Endodermal cell (in vitro differentiated cells): ENCODE results near the gene IQGAP2. TPM values are rescaled to one million over a fixed set of nuclear protein-coding genes. Genes with fewer than 3 reads are reported as not detected.
A peak's percentile ranks its signal among the peaks of the same experiment; 100 is the strongest.

Source experiments
- DNase-seq: peaks from one replicate; pipeline ENCODE4 v3.0.0-alpha.2; 2017
- H3K27ac ChIP-seq: 2 replicates; pipeline ENCODE4 v1.5.1; 2013; ENCODE audit warnings: mild to moderate bottlenecking, low read depth, low read length, moderate library complexity
- H3K27me3 ChIP-seq: 2 replicates; pipeline ENCODE4 v1.6.1; 2013; ENCODE audit warnings: mild to moderate bottlenecking, low read length, moderate library complexity; ENCODE audit not compliant: insufficient read depth, control insufficient read depth, poor library complexity, severe bottlenecking
- H3K36me3 ChIP-seq: 2 replicates; pipeline ENCODE4 v1.7.0; 2013; ENCODE audit warnings: mild to moderate bottlenecking, low read length, moderate library complexity; ENCODE audit not compliant: control insufficient read depth, insufficient read depth
- H3K4me1 ChIP-seq: one replicate; pipeline ENCODE4 v1.7.0; 2013; ENCODE audit warnings: low read length; ENCODE audit not compliant: control insufficient read depth, insufficient read depth
- H3K4me3 ChIP-seq: 2 replicates; pipeline ENCODE4 v1.5.1; 2013; ENCODE audit warnings: mild to moderate bottlenecking, low read length, moderate library complexity
- H3K9ac ChIP-seq: 2 replicates; pipeline ENCODE4 v1.6.1; 2013; ENCODE audit warnings: mild to moderate bottlenecking, low read length, moderate library complexity; ENCODE audit not compliant: poor library complexity, severe bottlenecking; ENCODE audit errors: extremely low read depth
- H3K9me3 ChIP-seq: 2 replicates; pipeline ENCODE4 v1.6.1; 2013; ENCODE audit warnings: mild to moderate bottlenecking, low read length, moderate library complexity; ENCODE audit not compliant: control insufficient read depth
- H3K27ac Mint-ChIP-seq: 2 replicates; pipeline ENCODE4 v1.8.0; 2020; ENCODE audit warnings: mixed read lengths
- H3K27me3 Mint-ChIP-seq: 2 replicates; pipeline ENCODE4 v1.8.0; 2021; ENCODE audit warnings: mild to moderate bottlenecking, mixed read lengths; ENCODE audit not compliant: insufficient read depth
- H3K36me3 Mint-ChIP-seq: 2 replicates; pipeline ENCODE4 v1.8.0; 2020; ENCODE audit warnings: low read depth, mixed read lengths
- H3K4me1 Mint-ChIP-seq: 2 replicates; pipeline ENCODE4 v1.8.0; 2020; ENCODE audit warnings: mixed read lengths
- H3K4me3 Mint-ChIP-seq: 2 replicates; pipeline ENCODE4 v1.8.0; 2020; ENCODE audit warnings: mild to moderate bottlenecking, moderate library complexity, mixed read lengths
- H3K9me3 Mint-ChIP-seq: 2 replicates; pipeline ENCODE4 v1.8.0; 2020; ENCODE audit warnings: mild to moderate bottlenecking, mixed read lengths
- CTCF ChIP-seq: fragments of 200-600 bp; sonication (generic); conservative IDR thresholded peaks from 2 replicates; pipeline ENCODE4 v1.5.0; 2021; ENCODE audit warnings: antibody characterized with exemption, mild to moderate bottlenecking
- WGBS, 2 experiments: methylation state at CpG; one replicate each; pipeline versions ENCODE4 v1.1.5 to v1.1.7; 2013; ENCODE audit warnings: missing lambda C conversion rate in 2 of 2, mixed read lengths in 1 of 2; ENCODE audit not compliant: insufficient coverage in 1 of 2, insufficient read length in 1 of 2; 5-methylcytosine and 5-hydroxymethylcytosine counted together
- total RNA-seq, 2 donors: library from RNA; stranded (reverse); fragmentation: NEBNext Ultra II Directional in 1 of 2; extraction: Animal tissue kit (Norgen Biotek cat#: 25700) in 1 of 2; gene quantifications; 2 replicates in 1 of 2; 3 replicates in 1 of 2; pipeline ENCODE4 v1.2.1, GENCODE V29; 2021

IQGAP2 gene
- total RNA-seq, 2 donors from 2014 or later, result 8.3 to 19.4 TPM

GRCh38 chr5:76522103-76522935 lies 119.2 kb downstream of the IQGAP2 start:
- no peak for DNase-seq
- H3K4me1 Mint-ChIP-seq, result peaks cover 27% of the 10 kb centered on the region

GRCh38 chr5:76524101-76524835 lies 121.2 kb downstream of the IQGAP2 start:
- Histone ChIP-seq H3K4me3 (no peak overlapping the region), H3K27ac (no peak overlapping the region), H3K4me1 (no peaks in the 10 kb centered on the region), H3K36me3 (no peaks in the 10 kb centered on the region), H3K9me3 (no peaks in the 10 kb centered on the region), H3K27me3 (no peaks in the 10 kb centered on the region), H3K9ac (no peak overlapping the region)
- TF ChIP-seq CTCF, result no peak
- DNase-seq, result no peak
- Mint-ChIP-seq H3K9me3 (no peaks in the 10 kb centered on the region), H3K36me3 (no peaks in the 10 kb centered on the region), H3K4me3 (no peak overlapping the region), H3K27me3 (peaks cover 9% of the 10 kb centered on the region), H3K27ac (peak overlapping the region; percentile 15), H3K4me1 (peaks cover 33% of the 10 kb centered on the region)
- 20 to 69% methylated on average over 1 to 3 of the region's 3 CpGs for WGBS, 2 experiments

More at GRCh38 chr5:76522103-76522935, 119.2 kb downstream of the IQGAP2 start:
- 91 to 94% methylated on average over 8 to 11 of the region's 11 CpGs for WGBS, 2 experiments
- Mint-ChIP-seq H3K4me3 (no peak overlapping the region), H3K27ac (no peak overlapping the region), H3K27me3 (peaks cover 6% of the 10 kb centered on the region), H3K9me3 (peaks cover 17% of the 10 kb centered on the region), H3K36me3 (peaks cover 4% of the 10 kb centered on the region)
- Histone ChIP-seq H3K4me1 (no peaks in the 10 kb centered on the region), H3K9me3 (no peaks in the 10 kb centered on the region), H3K27ac (no peak overlapping the region), H3K4me3 (no peak overlapping the region), H3K9ac (no peak overlapping the region), H3K36me3 (no peaks in the 10 kb centered on the region), H3K27me3 (no peaks in the 10 kb centered on the region)
- no peak for TF ChIP-seq CTCF

- Mint-ChIP-seq H3K4me3 (no peak overlapping the region), H3K4me1 (peaks cover 33% of the 10 kb centered on the region), H3K9me3 (no peaks in the 10 kb centered on the region), H3K27me3 (peaks cover 9% of the 10 kb centered on the region), H3K36me3 (no peaks in the 10 kb centered on the region), H3K27ac (no peak overlapping the region)
- H3K4me1 ChIP-seq, result no peaks in the 10 kb centered on the region
- no peaks in the 10 kb centered on the region for H3K36me3 ChIP-seq
- WGBS, 2 experiments, result 17 to 63% methylated on average over 2 of the region's 2 CpGs
- H3K9ac ChIP-seq, result no peak overlapping the region
- H3K4me3 ChIP-seq, result no peak overlapping the region
- H3K9me3 ChIP-seq, result no peaks in the 10 kb centered on the region
- H3K27me3 ChIP-seq, result no peaks in the 10 kb centered on the region
- no peak overlapping the region for H3K27ac ChIP-seq
- DNase-seq, result no peak
- TF ChIP-seq CTCF, result no peak
Measured at GRCh38 chr5:76524868-76525267, 121.8 kb downstream of the IQGAP2 start.
